Bronchial epithelial cell (primary cell): Measurements from ENCODE around the gene ADPRM. TPM values are rescaled to one million over a fixed set of nuclear protein-coding genes. Genes with fewer than 3 reads are reported as not detected.

Experiments
- DNase-seq: peaks from one replicate; pipeline ENCODE4 v3.0.0-alpha.2; 2010; ENCODE audit warnings: low read depth
- FAIRE-seq: peaks from 2 replicates; lab custom pipeline; 2011; peaks lifted over from hg19 to GRCh38; lab: Jason Lieb, UNC
- H3K27me3 ChIP-seq: 2 replicates; pipeline ENCODE4 v1.5.1; 2011; ENCODE audit warnings: low read length; ENCODE audit not compliant: control insufficient read depth, insufficient read depth
- H3K36me3 ChIP-seq: 2 replicates; pipeline ENCODE4 v1.5.1; 2011; ENCODE audit warnings: low read length; ENCODE audit not compliant: control insufficient read depth, insufficient read depth
- H3K4me3 ChIP-seq: 2 replicates; pipeline ENCODE4 v1.5.1; 2011; ENCODE audit warnings: mild to moderate bottlenecking, low read depth, low read length, control low read depth
- CTCF ChIP-seq: IDR thresholded peaks from 2 replicates; pipeline ENCODE4 v1.5.1; 2011; ENCODE audit warnings: mild to moderate bottlenecking, moderate library complexity, low read length, control low read depth, inconsistent platforms; ENCODE audit not compliant: insufficient read depth, severe bottlenecking
- total RNA-seq: library from RNA; depleted of rRNA; stranded (reverse); fragments of >200 nt; gene quantifications from 2 replicates; pipeline ENCODE4 v1.2.1, GENCODE V29; 2014

Gene ADPRM
- total RNA-seq, 1 donor from 2014 or later: 20.5 TPM

DNA sequence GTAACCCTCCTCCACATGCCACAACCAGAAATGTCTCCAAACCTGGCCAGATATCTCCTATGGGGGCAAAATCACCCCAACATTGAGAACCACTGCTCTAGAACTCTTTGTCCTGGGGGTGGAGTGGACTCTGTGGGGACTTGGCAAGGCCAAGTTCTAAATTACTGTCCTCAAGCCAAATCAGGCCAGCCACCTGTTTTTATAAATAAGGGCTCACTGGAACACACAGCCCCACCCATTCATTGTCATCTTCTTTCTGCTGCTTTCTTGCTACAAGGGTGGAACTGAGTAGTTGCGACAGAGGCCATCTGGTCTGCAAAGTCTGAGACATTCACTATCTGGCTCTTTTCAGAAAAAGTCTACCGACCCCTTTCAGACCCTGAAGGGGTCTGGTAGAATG is 59.2 kb downstream of the ADPRM start:
- DNase-seq (no peak), FAIRE-seq (no peak)
- no peak for TF ChIP-seq CTCF
- H3K27me3 ChIP-seq: no peaks in the 10 kb centered on the region
- H3K36me3 ChIP-seq: no peaks in the 10 kb centered on the region
- H3K4me3 ChIP-seq: no peak overlapping the region

GRCh38 chr17:10757067-10757466 is 59.7 kb downstream of the ADPRM start:
- FAIRE-seq (no peak), DNase-seq (no peak)
- Histone ChIP-seq H3K4me3 (no peak overlapping the region), H3K36me3 (no peaks in the 10 kb centered on the region), H3K27me3 (no peaks in the 10 kb centered on the region)
- no peak for TF ChIP-seq CTCF

DNA sequence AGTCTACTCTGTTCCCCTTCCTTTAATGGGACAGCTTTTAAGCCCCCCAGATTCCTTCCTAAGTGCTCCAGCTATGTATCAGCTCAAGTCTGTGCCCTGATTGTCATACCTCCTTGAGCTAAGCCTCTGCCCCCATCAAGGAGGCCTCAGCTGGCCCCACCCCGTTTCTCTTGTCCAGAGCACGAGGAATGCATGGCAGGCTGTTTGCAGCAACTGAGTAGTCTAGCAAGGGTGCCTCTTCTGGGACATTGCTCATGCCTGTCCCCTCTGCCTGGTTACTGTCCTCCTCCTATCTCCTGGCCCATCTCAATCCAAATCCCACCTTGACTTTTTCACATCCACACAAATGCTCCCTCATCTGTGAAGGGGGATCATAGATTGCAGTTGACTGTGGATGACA is 60.3 kb downstream of the ADPRM start:
- H3K4me3 ChIP-seq: no peak overlapping the region
- FAIRE-seq (no peak), DNase-seq (no peak)
- no peaks in the 10 kb centered on the region for H3K27me3 ChIP-seq
- TF ChIP-seq CTCF: no peak
- H3K36me3 ChIP-seq: no peaks in the 10 kb centered on the region

DNA sequence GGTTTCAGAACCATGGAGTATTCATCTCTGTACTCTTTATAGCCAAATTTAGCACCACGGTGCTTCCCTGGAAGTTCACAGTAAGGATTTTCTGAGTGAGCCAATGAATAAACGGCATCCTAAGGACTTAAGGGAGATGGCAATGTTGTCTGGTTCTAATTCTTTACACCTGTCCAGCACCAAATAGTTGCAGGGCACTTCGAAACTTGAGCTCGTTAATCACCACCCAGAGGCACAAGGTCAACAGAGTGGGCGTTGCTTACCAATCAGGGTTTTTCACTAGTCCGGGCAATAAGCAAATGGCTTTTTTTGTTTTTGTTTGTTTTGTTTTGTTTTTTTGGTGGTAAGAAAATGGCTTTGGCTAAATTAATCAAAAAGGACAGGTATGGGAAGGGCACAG is 60.7 kb downstream of the ADPRM start:
- H3K36me3 ChIP-seq: no peaks in the 10 kb centered on the region

More for the DNA sequence above, 60.7 kb downstream of the ADPRM start:
- DNase-seq: no peak
- no peak for TF ChIP-seq CTCF
- FAIRE-seq: no peak
- Histone ChIP-seq H3K27me3 (no peaks in the 10 kb centered on the region), H3K4me3 (no peak overlapping the region)

Other genes with a start within 250 kb of the ADPRM start
- gene MYH4, start 228.0 kb upstream of the ADPRM start, total RNA-seq: not detected in 2 replicates
- gene MYH1, start 179.1 kb upstream of the ADPRM start, total RNA-seq: not detected in 2 replicates
- not detected in 2 replicates for gene MYH2, start 147.9 kb upstream of the ADPRM start, total RNA-seq
- gene MYH3, start 40.3 kb upstream of the ADPRM start, total RNA-seq: 1.1 and 1.4 TPM in 2 replicates
- gene SCO1, start 61 bp upstream of the ADPRM start, total RNA-seq: 24.2 and 26.8 TPM in 2 replicates
- gene TMEM220, start 32.4 kb downstream of the ADPRM start, total RNA-seq: 0.79 and 0.90 TPM in 2 replicates
- not detected in 2 replicates for gene TMEM238L, start 106.5 kb downstream of the ADPRM start, total RNA-seq
- not detected in 2 replicates for gene PIRT, start 140.5 kb downstream of the ADPRM start, total RNA-seq